NCI-H524 treated with DMSO at 0.1 percent for 48 hours (cell line): Measurements from ENCODE around the gene TUBB6.

ENCODE experiments used
- DNase-seq: peaks from one replicate; lab custom pipeline; 2025; lab: John Stamatoyannopoulos, UW

Gene TUBB6

DNA sequence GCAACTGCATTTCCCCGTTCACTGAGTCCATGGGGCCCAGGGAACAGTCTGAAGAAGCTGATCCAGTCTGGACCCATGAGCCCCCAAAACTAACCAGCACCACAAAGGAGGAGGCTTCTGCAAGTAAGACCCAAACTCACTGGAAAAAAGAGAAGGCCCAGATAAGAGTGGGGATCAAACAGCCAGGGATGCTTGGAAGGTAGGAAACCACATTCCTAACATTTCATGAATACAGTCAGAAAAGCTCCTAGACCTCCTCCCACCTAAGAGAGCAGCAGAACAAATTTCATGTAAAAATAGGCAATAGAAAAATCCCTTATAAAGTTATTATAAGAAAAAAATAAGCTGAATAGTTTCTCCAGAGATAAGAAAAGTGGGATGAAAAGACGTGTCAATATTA, 30.3 kb downstream of the TUBB6 start:
- no peak for DNase-seq

- DNase-seq, result no peak
Measured at GRCh38 chr18:12340945-12341660, 33.1 kb downstream of the TUBB6 start.

DNA sequence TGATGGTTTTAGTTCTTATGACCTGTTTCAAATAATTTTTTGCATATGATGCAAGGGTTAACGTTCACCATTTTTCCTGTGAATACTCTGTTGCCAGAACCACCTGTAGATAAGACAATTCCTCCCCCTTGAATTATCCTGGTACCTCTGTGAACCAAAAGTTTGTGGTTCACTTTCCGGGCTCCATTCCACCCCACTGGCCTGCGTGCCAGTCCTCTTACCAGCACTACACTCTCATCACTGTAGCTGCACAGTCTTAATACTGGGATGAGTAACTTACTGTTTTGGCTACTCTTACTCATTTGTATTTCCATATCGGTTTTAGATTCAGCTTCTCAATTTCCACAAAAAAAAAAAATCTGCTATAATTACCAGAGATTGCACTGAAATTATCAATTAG, 34.6 kb downstream of the TUBB6 start:
- DNase-seq, result no peak

DNA sequence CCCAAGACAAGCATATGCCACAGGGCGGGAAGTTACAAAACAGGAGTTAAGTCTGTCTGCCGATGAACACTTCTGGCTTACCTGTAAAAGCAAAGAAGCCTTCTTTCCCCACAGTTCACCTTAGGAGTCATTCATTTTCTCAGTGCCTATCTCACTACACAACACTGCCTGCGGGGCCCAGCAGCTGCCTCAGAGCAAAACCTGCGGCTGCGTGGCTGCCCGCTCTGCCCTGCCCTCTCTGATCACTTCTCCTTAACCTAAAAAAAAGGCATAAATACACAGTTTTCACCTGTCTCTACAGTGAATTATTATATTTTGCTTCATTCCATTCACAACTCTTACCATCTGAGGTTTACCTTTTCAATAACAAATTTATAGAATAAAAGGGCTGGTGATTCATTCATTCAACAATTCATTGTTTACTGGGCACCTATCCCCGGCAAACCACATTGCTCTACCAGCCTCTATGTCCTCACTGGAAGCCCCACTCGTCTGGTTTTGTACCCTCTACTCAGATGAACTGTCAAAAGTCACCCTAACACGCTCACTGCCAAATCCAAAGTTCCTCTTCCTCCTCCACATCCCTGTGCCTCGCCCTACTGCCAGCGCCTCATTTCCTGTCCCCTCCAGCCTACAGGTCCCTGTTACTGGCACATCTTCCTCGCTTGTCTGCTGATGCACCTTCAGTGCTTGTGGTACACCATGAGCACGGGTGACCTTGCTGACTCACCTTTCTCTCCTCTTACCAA, 37.6 kb downstream of the TUBB6 start:
- DNase-seq, result no peak

DNA sequence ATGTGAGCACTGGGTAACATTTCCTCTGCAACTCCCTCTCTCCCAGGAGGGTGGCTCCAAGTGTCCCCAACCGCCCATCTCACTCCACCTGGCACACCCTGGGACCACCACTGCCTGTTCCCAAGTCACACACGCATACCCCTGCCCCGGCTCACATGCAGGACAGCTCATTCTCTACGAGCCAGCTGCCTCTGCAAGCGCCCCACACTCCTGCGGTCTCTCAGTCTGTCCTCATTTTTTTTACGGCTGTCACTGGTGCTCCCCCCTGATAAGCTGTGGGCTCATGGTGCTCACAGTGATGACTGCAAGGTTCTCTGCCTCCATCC, 38.2 kb downstream of the TUBB6 start:
- no peak for DNase-seq

DNA sequence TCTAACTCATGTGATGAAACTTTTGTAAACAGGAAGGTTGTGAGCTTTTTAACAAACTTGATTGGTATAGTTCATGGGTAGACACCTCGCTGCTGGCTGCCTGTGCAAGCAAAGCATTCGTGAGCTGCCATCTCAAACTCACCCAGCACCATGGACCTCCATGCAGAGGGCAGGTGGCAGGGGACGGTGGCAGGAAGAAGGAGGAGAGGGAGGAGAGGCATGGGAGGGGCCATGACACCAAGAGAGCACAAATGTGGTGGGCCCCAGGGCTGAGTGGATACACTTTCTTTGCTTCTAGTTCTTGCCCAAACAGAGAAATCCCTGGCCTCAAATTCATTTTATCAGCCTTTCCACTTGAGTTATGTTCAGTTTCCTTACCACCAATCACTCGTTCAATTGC, 39.9 kb downstream of the TUBB6 start:
- DNase-seq, result no peak

DNA sequence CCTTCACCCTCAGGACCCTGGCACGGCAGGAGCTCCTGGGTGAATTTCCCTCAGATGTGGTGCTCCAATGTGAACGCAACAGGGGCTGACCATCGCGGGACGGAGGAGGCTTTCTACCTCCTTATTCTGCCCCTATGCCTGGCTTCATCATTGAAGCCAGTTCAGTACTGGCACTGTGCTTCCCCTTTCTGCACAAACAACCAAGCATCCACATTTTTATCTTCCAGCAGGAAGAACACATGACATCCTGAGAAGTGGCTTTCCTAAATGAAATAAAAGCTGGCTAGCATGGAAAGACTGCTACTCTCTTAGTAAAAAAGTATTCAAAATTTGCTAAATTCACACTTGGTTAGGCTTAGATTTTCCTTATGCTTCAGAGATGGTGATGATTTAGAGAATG, 44.1 kb downstream of the TUBB6 start:
- no peak for DNase-seq

DNA sequence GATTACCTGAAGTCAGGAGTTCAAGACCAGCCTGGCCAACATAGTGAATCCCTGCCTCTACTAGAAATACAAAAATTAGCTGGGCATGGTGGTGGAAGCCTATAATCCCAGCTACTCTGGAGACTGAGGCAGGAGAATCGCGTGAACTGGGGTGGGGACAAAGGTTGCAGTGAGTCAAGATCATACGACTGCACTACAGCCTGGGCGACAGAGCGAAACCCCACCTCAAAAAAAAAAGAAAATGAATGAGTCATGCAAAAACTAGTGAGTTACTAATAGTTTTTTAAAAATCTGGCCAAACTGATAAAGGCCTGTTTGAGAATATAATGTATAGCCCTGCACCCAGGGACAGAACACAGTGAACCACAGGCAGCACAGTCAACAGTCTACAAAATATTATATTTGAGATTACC, 51.5 kb downstream of the TUBB6 start:
- no peak for DNase-seq

- DNase-seq, result no peak
Measured at GRCh38 chr18:12361770-12362378, 53.8 kb downstream of the TUBB6 start.

DNA sequence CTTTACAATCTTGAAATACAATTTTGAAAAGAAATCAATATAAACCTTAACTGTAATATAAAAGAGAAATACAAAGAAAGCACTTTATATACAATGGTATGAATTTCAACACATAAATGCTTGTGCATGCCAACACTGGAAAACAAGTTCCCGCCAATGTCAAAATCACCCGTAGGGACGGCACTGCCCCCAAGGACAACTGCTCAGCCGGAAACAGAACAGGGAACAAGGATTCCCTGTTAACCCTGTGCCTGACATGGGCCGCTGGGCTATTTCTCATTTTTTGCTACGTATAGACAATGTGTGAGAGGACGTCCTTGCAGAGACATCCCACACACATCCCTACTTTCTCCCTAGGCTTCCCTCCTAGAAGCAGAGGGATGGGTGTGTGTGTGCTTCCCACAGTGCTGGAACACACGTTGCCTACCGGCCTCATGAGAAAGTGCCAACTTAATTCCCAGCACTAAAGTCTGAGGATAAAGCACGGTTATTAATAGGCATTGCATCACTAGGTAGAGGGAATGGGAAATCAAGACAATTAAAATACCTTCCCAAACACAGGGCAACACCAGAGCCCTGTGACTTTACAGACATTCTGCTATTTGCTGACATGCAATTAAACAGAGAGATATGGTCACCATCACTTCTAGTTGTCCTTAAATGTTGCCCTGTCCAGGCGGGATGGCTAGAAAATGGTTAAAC, 54.6 kb downstream of the TUBB6 start:
- DNase-seq, result no peak

DNA sequence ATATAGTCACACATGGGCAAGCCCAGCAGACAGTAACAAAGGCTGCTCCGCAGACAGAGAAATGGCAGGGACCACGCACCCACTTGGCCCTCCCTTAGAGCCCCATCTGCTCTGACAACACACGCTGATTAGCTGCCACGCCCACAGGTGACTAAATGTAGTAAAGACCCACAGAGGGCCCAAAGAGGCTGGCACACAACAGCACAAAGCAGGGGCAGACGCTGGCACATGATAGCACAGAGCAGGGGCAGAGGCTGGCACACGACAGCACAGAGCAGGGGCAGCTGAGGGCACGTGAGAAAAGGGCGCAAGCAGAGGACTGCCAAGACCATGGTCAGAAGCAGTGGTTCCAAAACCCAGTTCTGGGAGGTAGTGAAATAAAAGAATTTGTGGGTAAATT, 58.3 kb downstream of the TUBB6 start:
- no peak for DNase-seq

DNA sequence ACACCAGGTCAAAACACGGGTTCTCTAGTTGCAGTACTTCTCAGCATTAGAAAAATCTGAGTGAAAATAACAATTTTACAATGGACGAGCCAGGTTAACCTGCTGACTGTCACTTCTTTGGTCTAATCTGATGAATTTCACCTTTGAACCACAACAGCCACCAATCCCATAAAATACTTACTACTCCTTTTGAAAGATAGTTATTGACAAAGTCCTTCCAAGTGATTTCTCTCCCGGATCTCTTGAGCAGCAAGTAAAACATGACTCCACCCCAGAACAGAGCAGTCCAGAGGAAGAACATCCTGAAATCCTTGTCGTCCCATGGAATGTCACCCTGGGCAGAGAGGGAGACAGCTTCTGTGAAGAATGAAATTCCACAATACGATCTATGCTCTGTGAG, 58.7 kb downstream of the TUBB6 start:
- DNase-seq, result no peak

DNA sequence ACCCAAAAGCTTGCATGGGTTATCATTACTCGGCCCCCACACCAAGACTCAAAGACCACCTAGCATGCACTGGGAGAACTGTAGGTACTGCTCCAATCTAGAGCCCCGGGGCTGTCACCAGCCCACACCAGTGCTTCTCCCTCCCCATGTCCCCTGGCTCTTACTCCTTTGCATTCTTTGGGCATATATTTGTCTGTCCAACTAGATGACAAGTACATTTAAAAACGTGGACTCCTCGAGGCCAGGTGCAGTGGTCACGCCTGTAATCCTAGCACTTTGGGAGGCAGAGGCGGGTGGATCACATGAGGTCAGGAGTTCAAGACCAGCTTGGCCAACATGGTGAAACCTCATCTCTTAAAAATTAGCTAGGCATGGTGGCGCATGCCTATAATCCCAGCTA, 61.2 kb downstream of the TUBB6 start:
- no peak for DNase-seq

- DNase-seq, result no peak
Measured at GRCh38 chr18:12371590-12371989, 63.5 kb downstream of the TUBB6 start.

- DNase-seq, result no peak
Measured at GRCh38 chr18:12372406-12372805, 64.4 kb downstream of the TUBB6 start.

GRCh38 chr18:12373116-12373770, 65.2 kb downstream of the TUBB6 start:
- no peak for DNase-seq

- DNase-seq, result no peak
Measured at GRCh38 chr18:12373771-12374116, 65.7 kb downstream of the TUBB6 start.

GRCh38 chr18:12374401-12374800, 66.4 kb downstream of the TUBB6 start:
- DNase-seq, result no peak
